Superior temporal gyrus (tissue), 1 donor: ENCODE measurements around the gene PLEKHH1.
"Not testable (repeated sequence)": the region's sequence is repeated elsewhere in the genome, so short reads cannot be mapped to it uniquely, and the experiment has no call there.

Experiments used
- DNase-seq: peaks from one replicate; pipeline ENCODE4 v3.0.0-alpha.2; 2016; ENCODE audit errors: extremely low spot score

Gene PLEKHH1

DNA sequence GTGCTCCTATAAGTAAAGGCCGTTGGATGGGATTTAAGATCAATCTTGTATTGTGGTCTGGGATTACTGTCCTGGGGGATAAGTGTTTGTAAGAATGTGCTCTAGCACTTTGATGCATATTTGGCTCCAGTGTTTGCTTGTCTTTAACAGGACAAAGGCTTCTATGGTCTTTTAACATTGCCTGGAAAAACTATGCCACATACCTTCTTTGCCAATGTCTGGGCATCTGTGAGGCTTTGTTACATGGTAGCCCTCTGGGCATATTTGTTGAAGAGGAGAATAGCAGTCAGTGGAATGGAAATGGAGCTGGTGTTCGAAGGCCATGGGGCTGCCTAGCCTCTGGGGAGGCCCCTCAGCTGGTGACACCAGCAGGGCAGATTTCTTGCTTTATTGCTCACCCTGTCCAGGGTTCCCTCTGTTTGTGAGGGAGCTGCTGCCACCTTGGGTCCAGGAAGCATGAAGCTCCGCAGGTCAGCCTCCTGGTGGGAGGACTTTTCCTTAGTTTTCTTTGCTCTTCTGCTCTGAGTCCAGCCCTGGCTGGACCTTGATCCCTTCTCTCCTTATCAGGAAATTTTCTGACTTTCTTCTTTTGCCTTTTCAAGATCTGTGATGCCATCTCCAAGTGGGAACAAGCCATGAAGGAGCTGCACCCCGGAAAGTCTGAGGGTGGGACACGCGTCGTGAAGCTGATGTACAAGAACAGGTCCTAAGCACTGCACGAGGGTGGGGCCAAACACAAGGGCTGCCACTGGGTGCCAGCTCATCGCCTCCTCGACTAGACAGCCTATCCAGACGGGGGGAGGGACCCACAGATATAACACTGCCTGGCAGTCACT is 47.5 kb downstream of the PLEKHH1 start:
- no peak for DNase-seq

DNA sequence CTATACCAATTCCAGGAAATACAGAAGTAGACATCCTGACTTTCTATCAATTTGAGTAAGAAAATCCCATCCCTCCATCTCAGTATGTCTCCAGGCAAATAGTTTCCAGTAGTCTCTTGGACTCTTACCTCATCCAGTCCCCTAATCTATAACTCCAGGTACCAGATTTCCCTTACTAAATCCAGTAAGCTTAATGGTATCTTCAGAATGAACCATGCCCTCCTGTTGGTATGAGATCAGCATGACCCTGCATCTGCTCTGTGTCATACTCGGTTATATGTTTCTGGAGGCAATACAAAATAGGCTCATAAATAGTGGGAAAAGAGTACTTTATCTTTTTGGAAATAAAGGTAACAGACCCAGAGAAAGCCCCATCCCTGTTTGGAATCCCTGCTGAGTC is 48.6 kb downstream of the PLEKHH1 start:
- DNase-seq = no peak

DNA sequence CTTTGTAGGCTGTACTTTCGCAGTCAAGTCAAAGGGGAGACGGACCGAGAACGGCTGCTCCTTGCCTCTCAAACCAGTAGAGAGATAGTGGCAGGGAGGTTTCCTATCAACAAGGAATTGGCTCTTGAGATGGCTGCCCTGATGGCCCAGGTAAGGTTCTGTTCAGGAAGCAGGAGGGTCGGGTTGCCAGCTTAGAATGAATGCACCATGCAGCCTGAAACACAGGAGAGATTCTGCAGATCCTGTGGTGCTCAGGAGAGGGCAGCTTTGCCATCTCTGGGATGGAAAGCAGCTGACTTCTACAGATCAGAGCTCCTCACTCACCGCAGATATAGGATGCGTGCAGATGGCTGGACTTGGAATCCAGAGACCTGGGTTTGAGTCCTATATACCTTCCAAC is 49.0 kb downstream of the PLEKHH1 start:
- no peak for DNase-seq

DNA sequence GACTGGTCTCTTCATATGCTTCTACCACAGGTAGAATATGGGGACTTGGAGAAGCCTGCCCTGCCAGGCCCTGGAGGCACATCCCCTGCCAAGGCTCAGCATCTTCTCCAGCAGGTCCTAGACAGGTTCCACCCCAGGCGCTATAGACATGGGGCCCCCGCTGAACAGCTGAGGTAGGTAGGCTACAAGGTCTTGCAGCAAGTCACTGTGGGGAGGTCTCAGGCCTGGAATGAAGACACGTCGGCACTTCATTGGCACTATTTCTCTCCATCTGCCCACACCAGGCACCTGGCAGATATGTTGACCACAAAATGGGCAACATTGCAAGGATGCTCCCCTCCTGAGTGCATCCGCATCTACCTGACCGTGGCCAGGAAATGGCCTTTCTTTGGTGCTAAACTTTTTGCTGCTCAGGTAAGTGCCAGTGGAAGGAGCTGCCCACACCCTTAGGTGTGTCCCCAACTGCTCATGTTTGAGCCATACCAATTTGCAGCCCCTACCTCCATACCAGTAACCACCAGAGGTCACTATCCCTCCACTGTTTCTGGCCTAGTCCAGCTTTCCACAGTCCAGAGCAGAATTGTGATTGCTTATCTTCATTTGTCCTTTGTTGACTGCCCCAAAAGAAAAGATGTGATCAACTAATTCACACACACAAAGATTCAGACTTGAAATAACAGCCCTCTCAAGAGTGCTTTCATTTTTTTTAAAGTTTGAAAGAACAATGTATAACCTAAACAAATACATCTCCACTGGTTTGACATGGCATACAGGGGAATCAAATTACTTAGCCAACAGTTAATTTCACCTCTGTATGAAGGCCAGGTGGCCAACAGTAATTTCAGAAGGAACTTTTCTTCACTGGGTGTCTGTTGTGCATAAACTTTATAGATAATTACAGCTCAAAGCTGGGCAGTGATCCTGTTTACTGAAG is 50.9 kb downstream of the PLEKHH1 start:
- DNase-seq = peak; percentile 57

DNA sequence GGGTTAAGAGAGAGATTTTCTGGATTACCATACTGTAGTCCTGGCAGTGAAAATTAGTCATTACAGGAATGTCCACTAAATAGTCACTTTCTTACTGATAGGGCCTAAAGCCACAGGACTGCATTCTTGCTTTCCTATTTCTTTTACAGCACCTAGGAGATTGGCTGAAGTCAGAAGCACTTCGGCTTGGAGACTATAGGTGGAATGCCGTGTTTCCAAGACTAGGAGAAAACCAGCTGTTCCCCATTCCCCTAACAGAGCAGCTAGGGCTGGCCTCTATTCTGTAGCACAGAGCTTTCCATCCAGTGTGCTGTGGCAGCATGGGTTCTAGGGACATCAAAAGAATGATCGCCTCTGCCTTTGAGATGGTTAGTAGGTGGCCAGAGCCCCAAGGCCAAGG is 51.9 kb downstream of the PLEKHH1 start:
- DNase-seq = no peak

DNA sequence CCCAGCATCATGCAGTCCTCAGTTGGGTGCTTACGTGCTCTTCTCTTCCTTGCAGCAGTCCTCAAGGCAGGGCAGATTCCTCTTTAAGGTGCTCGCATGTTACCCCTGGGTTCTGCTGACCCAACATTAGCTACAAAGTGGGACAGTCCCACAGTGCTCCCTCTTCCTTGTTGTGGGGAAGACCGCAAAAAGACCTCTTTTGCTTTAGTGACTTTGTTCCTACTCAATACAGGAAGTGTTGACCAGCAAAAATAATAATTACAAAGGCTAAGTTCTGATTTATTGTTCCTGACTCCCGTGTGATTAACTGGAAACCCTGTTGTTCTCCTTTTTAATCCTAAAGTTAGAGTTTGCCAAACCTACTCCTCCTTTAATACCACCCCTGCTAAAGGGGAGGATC is 53.3 kb downstream of the PLEKHH1 start:
- no peak for DNase-seq

DNA sequence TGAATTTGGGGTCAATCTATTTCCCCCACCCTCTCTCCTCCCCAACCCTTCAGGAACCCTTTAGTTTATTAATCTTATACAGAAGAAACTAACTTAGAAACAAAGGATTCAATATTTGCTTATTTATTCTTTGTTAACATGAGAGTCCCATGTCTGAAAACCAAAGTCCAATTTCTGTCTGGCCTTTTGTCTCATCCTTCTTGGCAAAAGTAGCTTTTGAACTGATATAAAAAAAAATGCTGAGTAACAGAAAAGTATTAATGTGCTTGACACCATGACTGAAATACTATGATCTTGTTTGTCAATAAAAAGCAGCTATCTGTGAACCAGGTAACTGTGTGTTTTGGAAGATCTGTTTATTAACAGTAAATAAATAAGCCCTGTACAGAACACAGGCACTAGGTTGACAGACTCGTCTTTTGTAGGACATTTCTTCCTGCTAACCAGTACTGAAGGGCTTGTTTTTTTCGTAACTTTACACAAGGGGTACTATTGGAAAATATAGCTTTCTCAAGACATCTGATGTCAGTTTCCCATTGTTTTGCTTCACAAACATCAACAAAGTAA is 56.2 kb downstream of the PLEKHH1 start:
- no peak for DNase-seq

DNA sequence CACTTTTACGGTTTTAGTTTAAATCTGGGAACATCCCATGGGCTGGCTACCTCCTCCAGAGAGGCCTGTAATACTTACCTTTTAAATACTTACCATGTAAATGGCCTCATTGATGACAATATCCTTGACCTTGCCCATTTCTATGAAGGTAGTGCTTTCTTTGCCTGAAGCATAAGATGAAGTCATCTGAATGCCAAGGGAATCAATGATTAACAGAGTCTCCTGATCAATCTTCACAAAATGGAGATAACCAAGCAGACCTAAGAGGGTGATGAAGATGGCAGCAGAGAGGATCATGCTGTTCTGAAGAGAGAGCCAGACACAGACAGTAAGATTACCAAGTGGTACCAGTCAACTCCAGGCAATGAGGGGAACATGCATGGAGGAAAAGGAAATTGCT is 60.6 kb downstream of the PLEKHH1 start:
- DNase-seq = not testable (repeated sequence)

DNA sequence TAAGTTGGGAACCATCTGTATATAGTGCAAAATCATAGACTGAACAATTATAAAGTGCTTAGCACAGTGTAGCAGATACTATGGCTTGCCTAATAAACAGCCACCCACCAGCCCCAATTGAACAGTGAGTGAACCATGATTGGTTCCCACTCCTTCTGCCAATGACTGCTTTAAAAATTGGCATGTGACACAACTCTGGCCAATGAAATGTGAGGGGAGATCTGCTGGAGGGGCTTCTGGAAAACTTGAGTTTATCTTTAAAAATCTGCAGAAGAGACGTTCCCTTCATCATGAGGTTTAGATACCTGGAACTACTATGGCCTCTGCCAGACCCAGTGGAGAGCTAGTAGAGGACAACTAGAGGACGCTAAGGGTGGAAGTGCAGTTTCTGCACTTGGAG is 62.3 kb downstream of the PLEKHH1 start:
- no peak for DNase-seq

DNA sequence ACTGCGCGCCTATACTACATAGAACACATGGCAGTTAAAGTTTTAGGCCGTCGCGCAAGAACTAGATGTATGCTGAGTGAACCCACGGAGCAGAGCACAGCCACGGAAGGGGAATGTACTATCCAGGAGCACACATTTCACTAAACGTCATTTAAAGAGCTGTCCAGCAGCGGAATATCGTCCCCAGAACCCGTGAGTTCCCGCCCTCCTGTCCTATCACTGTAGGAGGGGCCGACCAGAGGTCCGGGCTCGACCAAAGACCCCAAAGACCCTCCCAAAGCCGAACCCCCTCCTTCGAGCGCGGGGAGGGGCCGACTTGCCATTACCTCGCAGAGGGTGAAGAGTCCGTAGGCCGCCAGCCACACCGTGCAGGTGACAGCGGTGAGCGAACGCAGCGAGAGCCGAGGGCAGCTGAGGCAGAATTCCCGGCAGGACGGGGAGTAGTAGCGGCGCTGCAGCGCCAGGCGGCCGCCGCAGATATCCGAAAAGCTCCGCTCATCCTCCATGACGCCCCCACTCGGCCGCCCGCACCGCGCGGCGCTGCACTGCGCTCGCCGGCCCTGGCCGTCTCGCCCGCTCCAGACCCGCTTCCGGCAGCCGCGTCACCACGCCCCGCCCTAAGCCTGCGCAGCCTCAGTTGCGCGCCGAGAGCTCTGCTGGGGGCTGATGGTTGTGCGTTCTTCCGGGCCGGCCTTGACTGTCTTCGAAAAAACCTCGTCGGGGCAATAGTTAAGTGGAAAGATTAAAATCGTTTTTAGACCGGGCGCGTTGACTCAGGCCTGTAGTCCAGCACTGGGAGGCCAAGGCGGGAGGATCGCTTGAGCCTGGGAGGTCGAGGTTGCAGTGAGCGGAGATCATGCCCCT is 66.8 kb downstream of the PLEKHH1 start, which contains the start of gene PIGH:
TSS of gene PIGH (minus strand) at position 571 of the 864 bp plus-strand sequence. CDS start at position 506, 65 bp downstream.
- DNase-seq = peak; percentile 93

DNA sequence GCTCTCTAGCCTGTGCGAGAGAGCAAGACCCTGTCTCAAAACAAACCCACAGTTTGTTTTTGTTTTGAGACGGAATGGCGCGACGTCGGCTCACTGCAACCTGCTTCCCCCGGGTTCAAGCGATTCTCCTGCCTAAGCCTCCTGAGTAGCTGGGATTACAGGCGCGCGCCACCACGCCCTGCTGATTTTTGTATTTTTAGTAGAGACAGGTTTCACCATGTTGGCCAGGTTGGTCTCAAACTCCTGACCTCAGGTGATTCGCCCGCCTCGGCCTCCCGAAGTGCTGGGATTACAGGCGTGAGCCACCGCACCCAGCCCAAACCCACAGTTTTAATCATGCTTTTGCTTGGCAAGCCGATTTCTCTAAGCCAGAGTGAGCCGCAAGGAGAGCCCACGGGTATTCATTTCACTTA is 67.5 kb downstream of the PLEKHH1 start:
- DNase-seq = not testable (repeated sequence)

DNA sequence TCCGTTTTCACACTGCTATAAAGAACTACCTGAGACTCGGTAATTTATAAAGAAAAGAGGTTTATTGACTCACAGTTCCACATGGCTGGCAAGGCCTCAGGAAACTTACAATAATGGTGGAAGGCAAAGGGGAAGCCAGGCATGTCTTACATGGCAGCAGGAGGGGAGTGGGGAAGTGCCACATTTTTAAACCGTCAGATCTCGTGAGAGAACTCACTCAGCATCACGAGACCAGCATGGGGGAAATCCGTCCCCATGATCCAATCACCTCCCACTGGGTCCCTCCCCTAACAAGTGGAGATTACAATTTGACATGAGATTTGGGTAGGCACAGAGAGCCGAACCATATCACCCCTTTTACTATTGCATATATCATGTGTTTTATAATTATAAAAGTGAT is 69.0 kb downstream of the PLEKHH1 start:
- no peak for DNase-seq

DNA sequence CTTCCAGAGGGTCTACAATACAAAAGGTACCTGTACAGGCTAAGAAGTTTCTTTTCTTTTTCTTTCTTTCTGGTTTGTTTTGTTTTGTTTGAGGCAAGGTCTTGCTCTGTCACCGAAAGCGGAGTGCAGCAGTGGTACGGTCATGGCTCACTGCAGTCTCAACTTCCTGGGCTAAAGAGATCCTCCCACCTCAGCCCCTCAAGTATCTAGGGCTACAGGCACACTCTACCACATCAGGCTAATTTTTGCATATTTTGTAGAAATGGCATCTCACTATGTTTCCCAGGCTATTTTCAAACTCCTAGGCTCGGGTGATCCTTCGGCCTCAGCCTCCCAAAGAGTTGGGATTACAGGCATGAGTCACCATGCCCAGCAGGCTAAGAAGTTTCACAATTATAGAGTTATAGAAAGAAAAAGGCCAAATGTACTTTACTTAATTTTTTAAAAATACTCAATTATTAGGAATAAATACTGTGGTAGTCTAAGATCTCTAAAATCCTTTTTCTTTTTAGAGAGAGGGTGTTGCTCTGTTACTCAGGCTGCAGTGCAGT is 70.0 kb downstream of the PLEKHH1 start:
- no peak for DNase-seq

DNA sequence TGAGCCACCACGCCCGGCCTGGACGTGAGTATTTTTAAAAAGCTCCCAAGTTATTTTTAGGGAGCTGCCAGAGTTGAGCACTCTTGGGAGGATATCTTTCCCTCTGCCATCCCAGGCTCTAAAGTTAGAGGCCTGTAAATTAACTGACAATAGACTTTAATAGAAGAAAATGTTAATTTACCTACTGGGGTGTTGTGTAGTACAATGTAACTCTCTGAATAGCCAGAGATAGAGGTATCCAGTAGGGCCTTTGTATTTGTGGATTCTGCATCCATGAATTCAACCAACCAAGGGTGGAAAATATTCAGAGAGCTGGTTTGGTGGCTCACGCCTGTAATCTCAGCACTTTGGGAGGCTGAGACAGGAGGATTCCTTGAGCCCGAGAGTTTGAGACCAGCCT is 74.6 kb downstream of the PLEKHH1 start:
- DNase-seq = no peak

DNA sequence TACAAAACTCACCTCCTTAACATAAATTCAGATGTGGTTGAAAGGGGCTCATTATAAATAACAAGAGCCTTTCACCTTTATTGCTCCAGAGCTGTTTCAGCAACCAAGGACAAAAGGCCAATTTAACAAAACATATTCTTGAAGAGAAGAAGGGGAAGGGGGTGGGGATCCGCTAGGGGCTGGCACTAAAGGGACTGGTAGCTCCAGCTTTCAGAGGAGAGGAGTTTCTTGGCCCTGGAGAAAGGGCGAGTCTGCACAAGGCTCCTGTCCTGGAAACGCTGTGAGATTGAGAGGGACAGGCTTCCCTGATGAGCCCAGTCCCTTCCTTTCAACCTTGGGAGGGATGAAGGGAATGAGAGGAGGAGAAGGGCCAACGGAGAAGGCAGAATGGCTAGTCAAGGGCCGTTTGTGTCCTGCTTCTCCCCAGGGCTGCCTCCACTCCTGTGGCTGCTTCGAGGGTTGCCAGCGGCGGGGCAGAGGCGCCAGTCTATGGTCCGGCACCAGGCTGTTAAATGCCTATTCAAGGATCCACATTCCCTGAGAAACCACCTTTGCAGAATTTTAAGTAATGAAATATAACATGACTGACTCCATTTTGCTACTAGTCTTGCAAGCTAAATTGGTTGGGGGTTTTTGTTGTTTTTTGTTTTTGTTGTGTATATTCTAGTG is 76.7 kb downstream of the PLEKHH1 start:
- DNase-seq = no peak

DNA sequence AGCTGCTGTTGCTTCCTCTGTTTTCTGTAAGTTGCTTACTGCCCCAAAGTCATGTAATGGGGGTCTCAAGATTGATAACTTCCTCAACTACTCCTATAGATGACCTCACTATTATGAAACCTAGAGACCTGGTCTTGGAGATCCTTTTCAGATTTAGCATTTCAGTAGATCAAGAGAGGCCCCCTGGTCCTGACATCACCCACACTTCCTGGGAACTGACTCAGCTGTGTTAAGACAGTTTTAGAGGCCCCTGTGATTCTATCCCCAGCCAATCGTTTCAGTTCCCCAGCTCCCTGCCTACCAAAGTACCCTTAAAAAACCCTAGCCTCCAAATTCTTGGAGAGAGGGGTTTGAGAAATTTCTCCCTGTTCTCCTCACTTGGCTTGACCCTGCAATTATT is 77.4 kb downstream of the PLEKHH1 start:
- DNase-seq = no peak

DNA sequence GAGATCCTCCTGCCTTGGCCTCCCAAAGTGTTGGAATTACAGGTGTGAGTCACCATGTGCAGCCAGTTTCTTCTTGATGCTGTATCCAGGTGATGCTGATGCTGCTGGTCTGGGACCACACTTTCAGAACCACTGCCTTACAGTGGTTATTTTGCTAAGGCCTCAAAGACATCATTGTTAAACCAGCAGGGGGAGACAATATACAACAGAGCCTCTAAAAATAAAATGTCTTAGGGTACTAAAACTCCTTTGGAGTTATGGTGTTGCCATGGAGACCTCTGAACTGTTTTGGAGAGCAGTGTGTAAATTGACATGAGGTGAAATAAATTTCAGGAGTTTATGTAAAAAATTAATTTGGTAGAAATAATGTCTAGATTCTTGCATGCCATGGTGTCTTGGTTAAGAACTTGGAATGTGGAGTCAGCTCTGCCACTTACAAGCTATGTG is 85.5 kb downstream of the PLEKHH1 start:
- DNase-seq = peak; percentile 89

DNA sequence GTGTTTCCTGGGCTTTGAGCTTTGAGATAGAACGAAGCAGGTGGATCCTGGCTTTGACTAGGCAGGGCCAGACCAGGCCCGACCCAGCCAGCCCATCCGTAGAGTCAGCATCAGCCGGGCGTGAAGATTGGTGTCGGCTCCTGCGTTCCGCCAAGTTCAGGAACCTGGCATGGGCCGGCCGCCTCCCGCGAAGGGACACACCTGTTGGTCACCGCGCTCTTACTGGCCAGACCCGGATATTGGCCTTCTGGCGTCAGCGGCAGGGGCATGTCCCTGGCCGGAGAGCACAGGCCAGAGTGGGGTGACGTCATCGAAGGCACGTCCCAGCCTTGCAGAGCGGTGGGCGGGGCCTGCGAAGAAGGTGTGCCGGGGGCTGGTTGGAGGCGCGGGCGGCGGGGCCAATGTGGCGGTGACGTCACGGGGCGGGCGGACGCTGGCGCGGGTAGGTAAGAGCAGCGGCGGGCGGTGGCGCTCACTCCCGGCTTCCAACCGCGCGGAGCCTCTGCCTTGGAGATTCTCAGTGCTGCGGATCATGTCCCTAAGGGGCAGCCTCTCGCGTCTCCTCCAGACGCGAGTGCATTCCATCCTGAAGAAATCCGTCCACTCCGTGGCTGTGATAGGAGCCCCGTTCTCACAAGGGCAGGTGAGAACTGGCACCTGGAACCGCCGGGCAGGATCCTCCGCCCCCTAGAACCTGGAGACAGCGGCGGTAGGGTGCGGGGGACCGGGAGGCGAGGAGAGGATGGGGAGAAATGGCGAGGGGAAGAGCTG is 86.5 kb downstream of the PLEKHH1 start, which contains the start of gene ARG2:
TSS of gene ARG2 (plus strand) at position 475 of the 771 bp plus-strand sequence. CDS start at position 533, 58 bp downstream.
- DNase-seq = peak; percentile 86

DNA sequence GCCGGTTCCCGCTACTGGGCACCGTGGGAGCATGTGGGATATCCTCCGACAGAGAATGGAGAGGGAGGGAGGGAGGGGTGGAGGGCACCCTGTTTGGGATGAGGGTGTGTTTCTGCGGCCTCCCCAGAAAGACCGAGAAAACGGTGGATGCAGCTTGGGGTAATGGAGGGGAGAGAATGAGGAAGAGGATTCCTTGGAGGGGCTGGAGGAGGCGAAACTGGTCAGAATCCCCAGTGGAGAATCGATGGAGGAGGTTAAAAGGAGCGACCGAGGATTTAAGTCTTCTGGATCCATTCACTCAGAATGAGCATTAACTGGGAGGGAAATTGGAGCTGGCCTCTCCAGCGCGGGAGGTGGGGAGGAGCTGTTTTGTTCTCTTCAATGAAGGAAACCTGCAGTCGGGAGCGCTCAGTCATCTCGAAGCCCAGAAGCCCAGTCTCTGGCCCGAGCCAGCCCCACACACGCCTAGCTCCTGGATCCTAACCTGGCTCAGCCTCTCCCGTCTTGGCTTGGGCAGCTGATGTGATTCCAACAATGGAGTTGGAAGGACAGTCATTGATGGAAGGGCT is 87.2 kb downstream of the PLEKHH1 start:
- DNase-seq = peak; percentile 51
